ENCODE data around the gene GNA15. TPM values are rescaled to one million over a fixed set of nuclear protein-coding genes. Genes with fewer than 3 reads are reported as not detected.

GNA15 gene
- total RNA-seq, 1 experiment from 2014 or later = 0.22 TPM

- H3K4me1 Mint-ChIP-seq = peaks cover 15% of the 10 kb centered on the region
- TF ChIP-seq NR1H2 (CRISPR knock-in tag; IDR thresholded peaks at IDR 0.05) = no peak
- no peak for TF ChIP-seq ZNF423 (CRISPR knock-in tag; IDR thresholded peaks at IDR 0.05)
- TF ChIP-seq USF2 (CRISPR knock-in tag; IDR thresholded peaks at IDR 0.05) = no peak
- TF ChIP-seq, protein P1, sequence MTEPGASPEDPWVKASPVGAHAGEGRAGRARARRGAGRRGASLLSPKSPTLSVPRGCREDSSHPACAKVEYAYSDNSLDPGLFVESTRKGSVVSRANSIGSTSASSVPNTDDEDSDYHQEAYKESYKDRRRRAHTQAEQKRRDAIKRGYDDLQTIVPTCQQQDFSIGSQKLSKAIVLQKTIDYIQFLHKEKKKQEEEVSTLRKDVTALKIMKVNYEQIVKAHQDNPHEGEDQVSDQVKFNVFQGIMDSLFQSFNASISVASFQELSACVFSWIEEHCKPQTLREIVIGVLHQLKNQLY (CRISPR knock-in tag; IDR thresholded peaks at IDR 0.05) = no peak
- TF ChIP-seq, protein P2, sequence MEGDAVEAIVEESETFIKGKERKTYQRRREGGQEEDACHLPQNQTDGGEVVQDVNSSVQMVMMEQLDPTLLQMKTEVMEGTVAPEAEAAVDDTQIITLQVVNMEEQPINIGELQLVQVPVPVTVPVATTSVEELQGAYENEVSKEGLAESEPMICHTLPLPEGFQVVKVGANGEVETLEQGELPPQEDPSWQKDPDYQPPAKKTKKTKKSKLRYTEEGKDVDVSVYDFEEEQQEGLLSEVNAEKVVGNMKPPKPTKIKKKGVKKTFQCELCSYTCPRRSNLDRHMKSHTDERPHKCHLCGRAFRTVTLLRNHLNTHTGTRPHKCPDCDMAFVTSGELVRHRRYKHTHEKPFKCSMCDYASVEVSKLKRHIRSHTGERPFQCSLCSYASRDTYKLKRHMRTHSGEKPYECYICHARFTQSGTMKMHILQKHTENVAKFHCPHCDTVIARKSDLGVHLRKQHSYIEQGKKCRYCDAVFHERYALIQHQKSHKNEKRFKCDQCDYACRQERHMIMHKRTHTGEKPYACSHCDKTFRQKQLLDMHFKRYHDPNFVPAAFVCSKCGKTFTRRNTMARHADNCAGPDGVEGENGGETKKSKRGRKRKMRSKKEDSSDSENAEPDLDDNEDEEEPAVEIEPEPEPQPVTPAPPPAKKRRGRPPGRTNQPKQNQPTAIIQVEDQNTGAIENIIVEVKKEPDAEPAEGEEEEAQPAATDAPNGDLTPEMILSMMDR (IDR thresholded peaks at IDR 0.05) = no peak
- TF ChIP-seq OVOL2 (CRISPR knock-in tag; IDR thresholded peaks at IDR 0.05; ENCODE audit: borderline replicate concordance) = no peak
- TF ChIP-seq IRF2 (CRISPR knock-in tag; IDR thresholded peaks at IDR 0.05; ENCODE audit: borderline replicate concordance, low read depth) = no peak
- TF ChIP-seq CREB1 (CRISPR knock-in tag; IDR thresholded peaks at IDR 0.05) = no peak
- TF ChIP-seq, protein P3, sequence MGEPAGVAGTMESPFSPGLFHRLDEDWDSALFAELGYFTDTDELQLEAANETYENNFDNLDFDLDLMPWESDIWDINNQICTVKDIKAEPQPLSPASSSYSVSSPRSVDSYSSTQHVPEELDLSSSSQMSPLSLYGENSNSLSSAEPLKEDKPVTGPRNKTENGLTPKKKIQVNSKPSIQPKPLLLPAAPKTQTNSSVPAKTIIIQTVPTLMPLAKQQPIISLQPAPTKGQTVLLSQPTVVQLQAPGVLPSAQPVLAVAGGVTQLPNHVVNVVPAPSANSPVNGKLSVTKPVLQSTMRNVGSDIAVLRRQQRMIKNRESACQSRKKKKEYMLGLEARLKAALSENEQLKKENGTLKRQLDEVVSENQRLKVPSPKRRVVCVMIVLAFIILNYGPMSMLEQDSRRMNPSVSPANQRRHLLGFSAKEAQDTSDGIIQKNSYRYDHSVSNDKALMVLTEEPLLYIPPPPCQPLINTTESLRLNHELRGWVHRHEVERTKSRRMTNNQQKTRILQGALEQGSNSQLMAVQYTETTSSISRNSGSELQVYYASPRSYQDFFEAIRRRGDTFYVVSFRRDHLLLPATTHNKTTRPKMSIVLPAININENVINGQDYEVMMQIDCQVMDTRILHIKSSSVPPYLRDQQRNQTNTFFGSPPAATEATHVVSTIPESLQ (CRISPR knock-in tag; IDR thresholded peaks at IDR 0.05) = no peak
- TF ChIP-seq NFE2L1 (CRISPR knock-in tag; IDR thresholded peaks at IDR 0.05) = no peak
- TF ChIP-seq IRF1 (CRISPR knock-in tag; IDR thresholded peaks at IDR 0.05) = no peak
- no peak for TF ChIP-seq EMX1 (CRISPR knock-in tag; IDR thresholded peaks at IDR 0.05)
- no peak for TF ChIP-seq E2F1 (CRISPR knock-in tag; IDR thresholded peaks at IDR 0.05)
- no peak for TF ChIP-seq NFATC4 (CRISPR knock-in tag; IDR thresholded peaks at IDR 0.05)
- TF ChIP-seq ZBTB21 (CRISPR knock-in tag; IDR thresholded peaks at IDR 0.05; ENCODE audit: borderline replicate concordance) = no peak
- POLR2A ChIA-PET = no interaction called here
- ATAC-seq (no peak), DNase-seq (ENCODE audit: low spot score) (no peak)
- H3K27ac Mint-ChIP-seq = peak overlapping the region; percentile 69
- CTCF ChIA-PET = interaction anchor here (0.5 to 1.3 kb wide), 3 partner anchors 10 to 138 kb away, joined by 4 to 5 read pairs (median 4); no protein-coding TSS in a partner anchor
- H3K4me3 Mint-ChIP-seq = no peak overlapping the region
- no peaks in the 10 kb centered on the region for H3K36me3 Mint-ChIP-seq
- H3K9me3 Mint-ChIP-seq = no peaks in the 10 kb centered on the region
- no peaks in the 10 kb centered on the region for H3K27me3 Mint-ChIP-seq (ENCODE audit: low read depth)
These were observed 37.1 kb upstream of the GNA15 start for GRCh38 chr19:3098515-3099346.

GRCh38 chr19:3099347-3100145 lies 36.3 kb upstream of the GNA15 start:
- DNase-seq (ENCODE audit: low spot score) (no peak), ATAC-seq (no peak)
- CTCF ChIA-PET = interaction anchor here (0.6 to 1.3 kb wide), 3 partner anchors 9 to 137 kb away, joined by 4 to 7 read pairs (median 4); no protein-coding TSS in a partner anchor
- POLR2A ChIA-PET = no interaction called here
- peaks cover 20% of the 10 kb centered on the region for H3K4me1 Mint-ChIP-seq
- H3K27ac Mint-ChIP-seq = 0 out of 2 replicates have a peak overlapping the region, but pooled peaks have one; percentile 69
- H3K36me3 Mint-ChIP-seq = no peaks in the 10 kb centered on the region
- H3K27me3 Mint-ChIP-seq (ENCODE audit: low read depth) = no peaks in the 10 kb centered on the region
- H3K4me3 Mint-ChIP-seq = no peak overlapping the region
- no peaks in the 10 kb centered on the region for H3K9me3 Mint-ChIP-seq
- TF ChIP-seq IRF1 (CRISPR knock-in tag; IDR thresholded peaks at IDR 0.05) = no peak
- TF ChIP-seq, protein P4, sequence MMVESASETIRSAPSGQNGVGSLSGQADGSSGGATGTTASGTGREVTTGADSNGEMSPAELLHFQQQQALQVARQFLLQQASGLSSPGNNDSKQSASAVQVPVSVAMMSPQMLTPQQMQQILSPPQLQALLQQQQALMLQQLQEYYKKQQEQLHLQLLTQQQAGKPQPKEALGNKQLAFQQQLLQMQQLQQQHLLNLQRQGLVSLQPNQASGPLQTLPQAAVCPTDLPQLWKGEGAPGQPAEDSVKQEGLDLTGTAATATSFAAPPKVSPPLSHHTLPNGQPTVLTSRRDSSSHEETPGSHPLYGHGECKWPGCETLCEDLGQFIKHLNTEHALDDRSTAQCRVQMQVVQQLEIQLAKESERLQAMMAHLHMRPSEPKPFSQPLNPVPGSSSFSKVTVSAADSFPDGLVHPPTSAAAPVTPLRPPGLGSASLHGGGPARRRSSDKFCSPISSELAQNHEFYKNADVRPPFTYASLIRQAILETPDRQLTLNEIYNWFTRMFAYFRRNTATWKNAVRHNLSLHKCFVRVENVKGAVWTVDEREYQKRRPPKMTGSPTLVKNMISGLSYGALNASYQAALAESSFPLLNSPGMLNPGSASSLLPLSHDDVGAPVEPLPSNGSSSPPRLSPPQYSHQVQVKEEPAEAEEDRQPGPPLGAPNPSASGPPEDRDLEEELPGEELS (CRISPR knock-in tag; IDR thresholded peaks at IDR 0.05) = no peak
- no peak for TF ChIP-seq AFF4 (CRISPR knock-in tag; IDR thresholded peaks at IDR 0.05; ENCODE audit: borderline replicate concordance)
- no peak for TF ChIP-seq IRF2 (CRISPR knock-in tag; IDR thresholded peaks at IDR 0.05; ENCODE audit: borderline replicate concordance, low read depth)

Data from WTC11 (cell line).